Measurements from ENCODE around the gene RBM10. TPM values are rescaled to one million over a fixed set of nuclear protein-coding genes. Genes with fewer than 3 reads are reported as not detected.
"Not testable (repeated sequence)": the region's sequence is repeated elsewhere in the genome, so short reads cannot be mapped to it uniquely, and the experiment has no call there.

RBM10 gene, protein sequence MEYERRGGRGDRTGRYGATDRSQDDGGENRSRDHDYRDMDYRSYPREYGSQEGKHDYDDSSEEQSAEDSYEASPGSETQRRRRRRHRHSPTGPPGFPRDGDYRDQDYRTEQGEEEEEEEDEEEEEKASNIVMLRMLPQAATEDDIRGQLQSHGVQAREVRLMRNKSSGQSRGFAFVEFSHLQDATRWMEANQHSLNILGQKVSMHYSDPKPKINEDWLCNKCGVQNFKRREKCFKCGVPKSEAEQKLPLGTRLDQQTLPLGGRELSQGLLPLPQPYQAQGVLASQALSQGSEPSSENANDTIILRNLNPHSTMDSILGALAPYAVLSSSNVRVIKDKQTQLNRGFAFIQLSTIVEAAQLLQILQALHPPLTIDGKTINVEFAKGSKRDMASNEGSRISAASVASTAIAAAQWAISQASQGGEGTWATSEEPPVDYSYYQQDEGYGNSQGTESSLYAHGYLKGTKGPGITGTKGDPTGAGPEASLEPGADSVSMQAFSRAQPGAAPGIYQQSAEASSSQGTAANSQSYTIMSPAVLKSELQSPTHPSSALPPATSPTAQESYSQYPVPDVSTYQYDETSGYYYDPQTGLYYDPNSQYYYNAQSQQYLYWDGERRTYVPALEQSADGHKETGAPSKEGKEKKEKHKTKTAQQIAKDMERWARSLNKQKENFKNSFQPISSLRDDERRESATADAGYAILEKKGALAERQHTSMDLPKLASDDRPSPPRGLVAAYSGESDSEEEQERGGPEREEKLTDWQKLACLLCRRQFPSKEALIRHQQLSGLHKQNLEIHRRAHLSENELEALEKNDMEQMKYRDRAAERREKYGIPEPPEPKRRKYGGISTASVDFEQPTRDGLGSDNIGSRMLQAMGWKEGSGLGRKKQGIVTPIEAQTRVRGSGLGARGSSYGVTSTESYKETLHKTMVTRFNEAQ
- 48.7 TPM for polyA plus RNA-seq (2013, experiment 1 of 2)
- 48.4 TPM for polyA plus RNA-seq (2013, experiment 2 of 2)

DNA sequence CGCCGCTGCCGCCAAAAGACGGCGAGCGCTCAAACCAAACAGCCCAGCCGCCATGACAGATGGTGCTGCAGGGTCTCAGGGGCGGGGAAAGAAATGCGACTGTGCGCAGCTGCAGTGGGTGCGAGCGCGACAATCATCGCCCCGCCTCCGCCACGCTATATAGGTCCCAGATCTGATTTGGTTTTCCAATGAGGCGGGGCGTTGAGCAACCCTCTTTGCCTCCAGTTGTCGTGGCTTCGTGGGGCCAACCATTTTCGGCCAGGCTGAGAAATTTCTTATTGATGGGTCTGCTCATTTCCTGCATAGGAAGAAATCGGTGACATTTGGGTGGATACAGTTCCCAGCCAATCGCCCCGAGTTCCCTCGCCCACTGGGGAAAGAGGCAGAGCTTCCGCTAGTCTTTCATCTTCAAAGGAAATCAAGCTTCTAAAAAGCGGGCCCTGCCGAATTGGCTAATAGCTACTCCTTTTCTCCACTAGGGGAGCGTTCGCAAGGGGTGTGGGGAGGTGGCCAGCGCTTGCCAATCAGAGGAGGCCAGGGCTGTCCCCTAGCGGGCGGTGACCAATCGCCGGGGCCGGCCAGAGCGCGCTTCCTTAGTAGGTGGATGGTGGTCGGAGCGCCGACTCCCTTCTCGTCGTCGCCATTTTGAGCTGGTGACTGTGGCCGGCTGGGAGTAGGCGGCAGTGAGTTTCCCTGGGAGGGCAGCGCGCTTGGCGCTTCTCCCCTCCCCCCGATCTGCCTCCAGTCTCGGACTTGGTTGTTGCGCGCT is at the start of gene RBM10, which contains the start of gene NDUFB11:
RBM10 (plus strand) TSS at position 596 of the 769 bp plus-strand sequence. CDS start 2,261 bp downstream, outside the sequence.
NDUFB11 (minus strand) TSS at position 77 of the 769 bp plus-strand sequence; CDS start at position 54, 23 bp downstream.
- H3K27ac ChIP-seq (ENCODE audit: low read depth, low read length), result peak within 1 kb of the TSS; percentile 97
- H3K9ac ChIP-seq (ENCODE audit: low read depth, low read length), result peak within 1 kb of the TSS; percentile 95
- 0 out of 2 replicates have a peak, but pooled peaks cover 5% of the 10 kb centered on the region for H3K4me1 ChIP-seq (ENCODE audit: insufficient read depth, low read length)
- peak within 1 kb of the TSS; percentile 98 for H3K4me3 ChIP-seq (ENCODE audit: low read length)
- peaks cover 25% of the 10 kb centered on the region for H3K36me3 ChIP-seq (ENCODE audit: insufficient read depth, low read length)
- H3K9me3 ChIP-seq (ENCODE audit: insufficient read depth, low read depth, low read length), result no peaks in the 10 kb centered on the region
- WGBS, result 1% methylated on average over 50 of the region's 54 CpGs
- H3K27me3 ChIP-seq (ENCODE audit: insufficient read depth, low read length), result no peaks in the 10 kb centered on the region

DNA sequence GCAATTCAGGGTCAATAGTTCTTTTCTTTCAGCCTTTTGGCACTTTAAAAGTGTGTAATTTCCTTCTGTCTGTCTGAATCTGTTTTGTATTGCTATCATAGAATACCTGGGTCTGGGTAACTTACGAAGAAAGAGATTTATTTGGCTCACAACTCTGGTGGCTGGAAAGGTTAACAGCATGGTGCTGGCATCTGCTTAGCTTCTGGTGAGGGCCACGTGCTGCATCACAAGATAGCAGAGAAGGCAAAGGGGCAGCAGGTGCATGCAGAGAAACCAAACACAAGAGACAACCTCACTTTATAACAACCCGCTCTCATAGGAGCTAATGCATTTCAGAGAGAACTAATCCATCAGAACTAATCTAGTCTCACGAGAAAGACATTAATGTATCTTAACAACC is 48.0 kb upstream of the RBM10 start:
- Histone ChIP-seq H3K4me3 (ENCODE audit: low read length) (no peak overlapping the region), H3K9me3 (ENCODE audit: insufficient read depth, low read depth, low read length) (no peaks in the 10 kb centered on the region), H3K36me3 (ENCODE audit: insufficient read depth, low read length) (no peaks in the 10 kb centered on the region), H3K9ac (ENCODE audit: low read depth, low read length) (no peak overlapping the region), H3K27ac (ENCODE audit: low read depth, low read length) (peak overlapping the region; percentile 25; the same call in 1 of the 2 replicates), H3K4me1 (ENCODE audit: insufficient read depth, low read length) (peaks cover 4% of the 10 kb centered on the region; the same call in 1 of the 2 replicates), H3K27me3 (ENCODE audit: insufficient read depth, low read length) (no peaks in the 10 kb centered on the region)
- WGBS, result 67% methylated on average over 4 of the region's 4 CpGs

DNA sequence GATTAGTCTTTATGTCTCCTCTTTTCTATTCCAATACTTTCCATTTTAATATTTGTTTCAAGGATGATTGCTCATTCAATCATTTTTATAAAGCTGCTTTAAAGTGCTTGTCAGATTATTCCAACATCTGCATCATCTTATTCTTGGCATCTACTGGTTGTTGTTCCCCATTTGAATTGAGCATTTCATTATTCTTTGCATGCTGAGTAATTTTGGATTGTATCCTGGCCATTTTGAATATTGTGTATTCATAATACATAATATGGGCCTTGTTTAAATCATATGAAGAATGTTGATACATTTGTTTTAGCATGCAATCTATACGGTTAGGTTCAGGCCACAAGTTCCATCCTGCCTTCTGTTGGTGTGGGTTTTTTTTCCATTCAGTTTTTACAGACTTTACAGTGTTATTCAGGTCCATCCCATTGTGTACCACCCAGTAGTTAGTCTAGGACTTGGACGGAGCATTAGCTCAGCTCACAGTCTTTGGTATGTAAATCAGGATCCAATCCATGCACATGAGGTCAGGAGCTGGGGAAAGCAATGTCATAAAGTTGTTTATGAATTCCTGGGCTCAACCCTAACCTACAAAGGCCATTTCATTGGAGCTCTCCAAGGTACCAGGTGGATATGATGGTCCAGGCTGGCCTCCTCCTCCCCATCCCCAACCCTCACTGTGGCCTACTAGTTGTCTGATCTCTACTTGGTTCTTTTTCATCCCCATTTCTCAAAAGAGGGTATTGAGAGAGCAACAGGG is 46.5 kb upstream of the RBM10 start:
- H3K4me3 ChIP-seq (ENCODE audit: low read length), result no peak overlapping the region
- H3K9me3 ChIP-seq (ENCODE audit: insufficient read depth, low read depth, low read length), result no peaks in the 10 kb centered on the region
- H3K4me1 ChIP-seq (ENCODE audit: insufficient read depth, low read length), result no peaks in the 10 kb centered on the region; the same call in 1 of the 2 replicates
- no peaks in the 10 kb centered on the region for H3K27me3 ChIP-seq (ENCODE audit: insufficient read depth, low read length)
- no peak overlapping the region for H3K27ac ChIP-seq (ENCODE audit: low read depth, low read length)
- 87% methylated on average over 2 of the region's 2 CpGs for WGBS
- no peak overlapping the region for H3K9ac ChIP-seq (ENCODE audit: low read depth, low read length)
- H3K36me3 ChIP-seq (ENCODE audit: insufficient read depth, low read length), result no peaks in the 10 kb centered on the region

DNA sequence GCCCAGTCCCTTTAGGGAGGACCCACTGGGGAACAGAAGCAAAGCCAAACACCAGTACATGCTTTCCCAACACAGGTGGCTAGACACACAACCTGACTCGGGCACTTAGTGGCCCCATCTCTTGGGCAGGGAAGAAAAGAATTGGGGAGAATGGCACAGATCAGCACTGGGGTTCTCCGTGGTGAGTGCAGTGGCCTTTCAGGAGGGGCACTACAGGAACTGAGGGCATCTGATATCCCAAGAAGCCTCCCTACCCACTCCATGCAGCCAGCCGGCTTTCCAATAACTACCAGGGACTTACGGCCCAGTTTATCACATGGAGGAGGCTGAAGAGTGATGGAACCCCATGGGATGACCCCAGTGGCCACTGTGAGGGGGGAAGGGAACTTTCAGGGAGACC is 43.8 kb upstream of the RBM10 start:
- 88% methylated on average over 4 of the region's 4 CpGs for WGBS
- no peaks in the 10 kb centered on the region; the same call in 1 of the 2 replicates for H3K4me1 ChIP-seq (ENCODE audit: insufficient read depth, low read length)
- H3K36me3 ChIP-seq (ENCODE audit: insufficient read depth, low read length), result no peaks in the 10 kb centered on the region

DNA sequence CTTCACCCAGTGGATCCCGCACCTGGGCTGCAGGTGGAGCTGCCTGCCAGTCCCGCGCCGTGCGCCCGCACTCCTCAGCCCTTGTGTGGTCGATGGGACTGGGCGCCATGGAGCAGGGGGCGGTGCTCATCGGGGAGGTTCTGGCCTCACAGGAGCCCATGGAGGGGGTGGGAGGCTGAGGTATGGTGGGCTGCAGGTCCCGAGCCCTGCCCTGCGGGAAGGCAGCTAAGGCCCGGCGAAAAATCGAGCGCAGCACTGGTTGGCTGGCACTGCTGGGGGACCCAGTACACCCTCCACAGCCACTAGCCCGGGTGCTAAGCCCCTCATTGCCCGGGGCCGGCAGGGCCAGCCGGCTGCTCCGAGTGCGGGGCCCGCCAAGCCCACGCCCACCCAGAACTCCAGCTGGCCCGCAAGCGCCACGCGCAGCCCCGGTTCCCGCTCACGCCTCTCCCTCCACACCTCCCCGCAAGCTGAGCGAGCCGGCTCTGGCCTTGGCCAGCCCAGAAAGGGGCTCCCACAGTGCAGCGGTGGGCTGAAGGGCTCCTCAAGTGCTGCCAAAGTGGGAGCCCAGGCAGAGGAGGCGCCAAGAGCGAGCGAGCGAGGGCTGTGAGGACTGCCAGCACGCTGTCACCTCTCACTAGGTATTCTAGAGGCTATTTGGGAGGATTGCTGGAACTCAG is 33.9 kb upstream of the RBM10 start:
- not testable (repeated sequence) for H3K27ac ChIP-seq (ENCODE audit: low read depth, low read length); H3K27me3 ChIP-seq (ENCODE audit: insufficient read depth, low read length); H3K4me3 ChIP-seq (ENCODE audit: low read length); H3K9me3 ChIP-seq (ENCODE audit: insufficient read depth, low read depth, low read length); H3K4me1 ChIP-seq (ENCODE audit: insufficient read depth, low read length); H3K36me3 ChIP-seq (ENCODE audit: insufficient read depth, low read length); H3K9ac ChIP-seq (ENCODE audit: low read depth, low read length)
- 98% methylated on average over 29 of the region's 40 CpGs for WGBS

More for the DNA sequence above, 43.8 kb upstream of the RBM10 start:
- no peak overlapping the region for H3K27ac ChIP-seq (ENCODE audit: low read depth, low read length)
- no peaks in the 10 kb centered on the region for H3K27me3 ChIP-seq (ENCODE audit: insufficient read depth, low read length)
- H3K9ac ChIP-seq (ENCODE audit: low read depth, low read length), result no peak overlapping the region
- no peaks in the 10 kb centered on the region for H3K9me3 ChIP-seq (ENCODE audit: insufficient read depth, low read depth, low read length)
- no peak overlapping the region for H3K4me3 ChIP-seq (ENCODE audit: low read length)

DNA sequence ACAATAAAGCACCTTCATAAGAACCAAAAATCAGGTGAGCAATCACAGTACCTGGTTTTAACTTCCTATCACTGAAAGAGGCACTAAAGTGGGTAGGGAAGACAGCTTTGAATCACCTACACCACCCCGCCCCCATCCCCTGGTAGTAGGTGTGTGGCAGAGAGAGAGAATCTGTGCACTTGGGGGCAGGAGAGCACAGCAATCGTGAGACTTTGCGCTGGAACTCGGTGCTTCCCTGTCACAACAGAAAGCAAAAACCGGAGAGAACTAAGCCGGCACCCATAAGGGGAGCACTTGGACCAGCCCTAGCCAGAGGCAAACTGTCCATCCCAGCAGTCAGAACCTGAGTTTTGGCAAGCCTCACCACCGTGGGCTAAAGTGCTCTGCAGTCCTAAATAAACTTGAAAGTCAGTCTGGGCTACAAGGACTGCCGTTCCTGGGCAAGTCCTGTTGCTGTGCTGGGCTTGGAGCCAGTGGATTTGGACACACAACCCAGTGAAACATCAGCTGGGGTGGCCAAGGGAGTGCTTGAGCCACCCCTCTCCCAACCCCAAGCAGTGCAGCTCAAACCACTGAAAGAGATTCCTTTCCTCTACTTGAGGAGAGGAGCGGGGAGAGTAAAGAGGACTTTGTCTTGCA is 32.6 kb upstream of the RBM10 start:
- no peak overlapping the region for H3K4me3 ChIP-seq (ENCODE audit: low read length)
- 0 out of 2 replicates have a peak, but pooled peaks cover 3% of the 10 kb centered on the region for H3K4me1 ChIP-seq (ENCODE audit: insufficient read depth, low read length)
- H3K9me3 ChIP-seq (ENCODE audit: insufficient read depth, low read depth, low read length), result no peaks in the 10 kb centered on the region
- WGBS, result 47% methylated on average over 7 of the region's 9 CpGs
- H3K27ac ChIP-seq (ENCODE audit: low read depth, low read length), result no peak overlapping the region
- H3K27me3 ChIP-seq (ENCODE audit: insufficient read depth, low read length), result no peaks in the 10 kb centered on the region
- no peak overlapping the region for H3K9ac ChIP-seq (ENCODE audit: low read depth, low read length)
- no peaks in the 10 kb centered on the region for H3K36me3 ChIP-seq (ENCODE audit: insufficient read depth, low read length)

DNA sequence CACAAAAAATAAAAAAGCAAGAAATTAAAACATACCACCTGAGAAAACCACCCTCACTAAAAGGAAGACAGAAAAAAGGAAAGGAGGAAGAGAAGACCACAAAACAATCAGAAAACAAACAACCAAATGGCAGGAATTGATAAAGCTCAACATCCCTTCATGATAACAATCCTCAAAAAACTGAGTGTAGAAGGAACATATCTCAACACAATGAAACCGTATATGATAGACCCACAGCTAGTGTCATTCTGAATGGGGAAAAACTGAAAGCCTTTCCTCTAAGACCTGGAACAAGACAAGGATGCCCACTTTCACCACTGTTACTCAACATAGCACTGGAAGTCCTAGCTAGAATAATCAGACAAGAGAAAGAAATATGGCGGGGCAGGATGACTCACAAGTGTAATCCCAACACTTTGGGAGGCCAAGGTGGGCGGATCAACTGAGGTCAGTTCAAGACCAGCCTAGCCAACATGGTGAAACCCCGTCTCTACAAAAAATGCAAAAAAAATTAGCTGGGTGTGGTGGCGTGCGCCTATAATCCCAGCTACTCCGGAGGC is 28.4 kb upstream of the RBM10 start:
- H3K36me3 ChIP-seq (ENCODE audit: insufficient read depth, low read length); H3K4me3 ChIP-seq (ENCODE audit: low read length); H3K27me3 ChIP-seq (ENCODE audit: insufficient read depth, low read length); H3K4me1 ChIP-seq (ENCODE audit: insufficient read depth, low read length); H3K9me3 ChIP-seq (ENCODE audit: insufficient read depth, low read depth, low read length); H3K27ac ChIP-seq (ENCODE audit: low read depth, low read length); H3K9ac ChIP-seq (ENCODE audit: low read depth, low read length): not testable (repeated sequence)
- 89% methylated on average over 7 of the region's 7 CpGs for WGBS

DNA sequence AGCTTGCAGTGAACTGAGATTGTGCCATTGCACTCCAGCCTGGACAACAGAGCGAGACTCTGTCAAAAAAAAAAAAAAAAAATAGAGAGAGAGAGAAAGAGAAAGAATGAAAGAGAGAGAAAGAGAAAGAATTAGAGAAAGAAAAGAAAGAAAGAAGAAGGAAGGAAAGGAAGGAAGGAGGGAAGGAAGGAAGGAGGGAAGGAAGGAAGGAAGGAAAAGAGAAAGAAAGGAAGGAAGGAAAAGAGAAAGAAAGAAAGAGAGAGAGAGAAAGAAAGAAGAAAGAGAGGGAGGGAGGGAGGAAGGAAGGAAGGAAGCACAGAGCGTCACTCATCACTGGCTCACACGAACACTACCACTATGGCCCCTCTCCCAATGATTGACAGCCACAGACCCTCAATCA is 20.6 kb upstream of the RBM10 start:
- H3K4me1 ChIP-seq (ENCODE audit: insufficient read depth, low read length); H3K27me3 ChIP-seq (ENCODE audit: insufficient read depth, low read length); H3K36me3 ChIP-seq (ENCODE audit: insufficient read depth, low read length); H3K27ac ChIP-seq (ENCODE audit: low read depth, low read length); H3K4me3 ChIP-seq (ENCODE audit: low read length); H3K9ac ChIP-seq (ENCODE audit: low read depth, low read length); H3K9me3 ChIP-seq (ENCODE audit: insufficient read depth, low read depth, low read length): not testable (repeated sequence)
- WGBS, result 96% methylated on average over 3 of the region's 3 CpGs

DNA sequence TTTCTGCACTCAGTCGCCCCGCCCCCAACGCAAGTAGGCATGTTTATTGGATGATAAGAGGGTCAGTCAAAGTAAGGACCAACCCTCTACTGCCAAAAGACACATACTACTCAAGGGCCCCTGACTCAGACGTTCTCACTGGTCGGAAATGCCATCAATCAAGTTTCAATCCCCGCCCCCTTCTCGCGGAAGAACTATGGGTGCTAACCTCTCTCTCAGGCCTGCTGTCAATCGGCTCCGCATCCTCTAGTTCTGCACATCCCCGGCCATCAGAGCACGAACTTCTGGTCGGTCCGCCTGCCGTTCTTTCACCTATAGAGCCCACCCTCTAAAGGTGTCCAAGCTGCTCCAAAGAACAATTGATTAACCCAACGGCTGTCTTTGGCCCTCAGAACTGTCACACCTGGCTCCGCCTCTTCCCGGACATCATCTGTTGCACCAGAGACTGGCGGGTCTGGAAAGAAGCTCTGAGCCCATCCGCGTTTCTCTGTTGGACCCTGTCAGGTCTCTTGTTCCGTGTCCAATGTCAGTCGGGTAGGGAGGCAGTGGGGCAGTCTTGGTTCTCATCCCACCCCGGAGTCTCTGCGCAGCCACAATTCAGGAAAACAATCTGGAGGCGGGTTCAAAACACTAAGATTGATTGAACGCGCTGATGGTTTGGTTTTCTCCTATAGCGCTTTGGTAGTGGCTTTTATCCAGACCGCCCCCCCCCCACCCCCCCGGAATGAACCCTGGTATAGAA is 15.7 kb upstream of the RBM10 start:
- no peaks in the 10 kb centered on the region for H3K9me3 ChIP-seq (ENCODE audit: insufficient read depth, low read depth, low read length)

More for the DNA sequence above, 15.7 kb upstream of the RBM10 start:
- under 1% methylated on average over 25 of the region's 31 CpGs for WGBS
- H3K4me3 ChIP-seq (ENCODE audit: low read length), result peak overlapping the region; percentile 65
- H3K9ac ChIP-seq (ENCODE audit: low read depth, low read length), result peak overlapping the region; percentile 51; the same call in 1 of the 2 replicates
- no peak overlapping the region for H3K27ac ChIP-seq (ENCODE audit: low read depth, low read length)
- H3K4me1 ChIP-seq (ENCODE audit: insufficient read depth, low read length), result no peaks in the 10 kb centered on the region
- no peaks in the 10 kb centered on the region for H3K27me3 ChIP-seq (ENCODE audit: insufficient read depth, low read length)
- no peaks in the 10 kb centered on the region for H3K36me3 ChIP-seq (ENCODE audit: insufficient read depth, low read length)
